HepG2 (cell line): Measurements from ENCODE around the gene GZF1. TPM values are rescaled to one million over a fixed set of nuclear protein-coding genes. Genes with fewer than 3 reads are reported as not detected.
A peak's percentile ranks its signal among the peaks of the same experiment; 100 is the strongest.

Experiments used
- ARNT ChIP-seq: fragments of 450-650 bp; IDR thresholded peaks from 2 replicates; pipeline ENCODE4 v1.6.1; 2017
- FOXK1 ChIP-seq: sonication (generic); formaldehyde crosslinking; IDR thresholded peaks from 2 replicates; pipeline ENCODE4 v1.4.0; 2020; ENCODE audit warnings: low read depth, missing genetic modification reagents, borderline replicate concordance
- HMG20B ChIP-seq: conservative IDR thresholded peaks from 2 replicates; pipeline ENCODE4 v1.6.1; 2016; ENCODE audit warnings: missing genetic modification reagents, missing compliant biosample characterization
- KLF11 ChIP-seq: IDR thresholded peaks from 2 replicates; pipeline ENCODE4 v1.6.1; 2016; ENCODE audit warnings: missing compliant biosample characterization
- NBN ChIP-seq: fragments of 450-650 bp; conservative IDR thresholded peaks from 2 replicates; pipeline ENCODE4 v1.6.1; 2017
- POLR2AphosphoS5 ChIP-seq: IDR thresholded peaks from 2 replicates; pipeline ENCODE4 v1.6.1; 2012; ENCODE audit warnings: low read depth, low read length
- RELA ChIP-seq: sonication (generic); formaldehyde crosslinking; IDR thresholded peaks from 2 replicates; pipeline ENCODE4 v1.4.0; 2020; ENCODE audit warnings: missing genetic modification reagents
- ZBTB42 ChIP-seq: sonication (generic); formaldehyde crosslinking; IDR thresholded peaks from 2 replicates; pipeline ENCODE4 v1.5.0; 2020; ENCODE audit warnings: mild to moderate bottlenecking, missing genetic modification reagents
- ZFP1 ChIP-seq: IDR thresholded peaks from 2 replicates; pipeline ENCODE4 v1.6.1; 2016
- ZNF333 ChIP-seq: sonication (generic); formaldehyde crosslinking; IDR thresholded peaks from 2 replicates; pipeline ENCODE4 v1.4.0; 2020; ENCODE audit warnings: mild to moderate bottlenecking, missing genetic modification reagents, borderline replicate concordance
- ZNF33B ChIP-seq: sonication (generic); formaldehyde crosslinking; IDR thresholded peaks from 2 replicates; pipeline ENCODE4 v1.5.1; 2020; ENCODE audit warnings: mild to moderate bottlenecking, missing genetic modification reagents
- ZNF432 ChIP-seq: sonication (generic); formaldehyde crosslinking; IDR thresholded peaks from 2 replicates; pipeline ENCODE4 v1.5.0; 2020; ENCODE audit warnings: missing genetic modification reagents, mild to moderate bottlenecking, borderline replicate concordance
- ZNF543 ChIP-seq: sonication (generic); formaldehyde crosslinking; IDR thresholded peaks from 2 replicates; pipeline ENCODE4 v1.4.0; 2020; ENCODE audit warnings: mild to moderate bottlenecking, missing genetic modification reagents
- ZNF577 ChIP-seq: sonication (generic); formaldehyde crosslinking; IDR thresholded peaks from 2 replicates; pipeline ENCODE4 v1.4.0; 2020; ENCODE audit warnings: mild to moderate bottlenecking, low read depth, missing genetic modification reagents, borderline replicate concordance
- ZNF790 ChIP-seq: sonication (generic); formaldehyde crosslinking; IDR thresholded peaks from 2 replicates; pipeline ENCODE4 v1.8.0; 2022; ENCODE audit warnings: missing genetic modification reagents, mild to moderate bottlenecking, borderline replicate concordance
- ZNF891 ChIP-seq: sonication (generic); formaldehyde crosslinking; IDR thresholded peaks from 2 replicates; pipeline ENCODE4 v1.5.0; 2020; ENCODE audit warnings: mild to moderate bottlenecking, missing genetic modification reagents
- ZSCAN22 ChIP-seq: sonication (generic); formaldehyde crosslinking; IDR thresholded peaks from 2 replicates; pipeline ENCODE4 v1.4.0; 2020; ENCODE audit warnings: mild to moderate bottlenecking, missing genetic modification reagents
- polyA plus RNA-seq, 8 experiments: library from polyadenylated mRNA; depleted of rRNA in 3 of 8; stranded (reverse) in 7 of 8; unstranded in 1 of 8; fragments of >200 nt; fragmentation: Illumina TruSeq in 4 of 8; extraction: Trizol in 4 of 8; gene quantifications; 2 replicates each; pipeline versions ENCODE4 v1.2.1 to v1.2.3, GENCODE V29; 2011 to 2016; ENCODE audit warnings: low read depth in 4 of 8, missing spikeins in 1 of 8, mixed read lengths in 1 of 8; ENCODE audit not compliant: insufficient read depth in 1 of 8
- total RNA-seq, 5 experiments: library from RNA; depleted of rRNA; stranded (reverse); fragments of >200 nt; fragmentation: Illumina TruSeq; extraction: Trizol; gene quantifications; 2 replicates each; pipeline ENCODE4 v1.2.3, GENCODE V29; 2016; ENCODE audit warnings: low read depth in 1 of 5
- TF ChIP-seq, protein P1 (sequence below): sonication (generic); formaldehyde crosslinking; IDR thresholded peaks from 2 replicates; pipeline ENCODE4 v1.9.0; 2021; ENCODE audit warnings: missing genetic modification reagents, mild to moderate bottlenecking, borderline replicate concordance
- TF ChIP-seq, protein P2 (sequence below): IDR thresholded peaks from 2 replicates; pipeline ENCODE4 v1.6.1; 2016; ENCODE audit warnings: missing genetic modification reagents, missing compliant biosample characterization
- TF ChIP-seq, protein P3 (sequence below): sonication (generic); formaldehyde crosslinking; IDR thresholded peaks from 2 replicates; pipeline ENCODE4 v1.9.0; 2021; ENCODE audit warnings: missing genetic modification reagents, mild to moderate bottlenecking, borderline replicate concordance
- TF ChIP-seq, protein P4 (sequence below): fragments of 450-650 bp; IDR thresholded peaks from 2 replicates; pipeline ENCODE4 v1.6.1; 2017; ENCODE audit warnings: mild to moderate bottlenecking
- TF ChIP-seq, protein P5 (sequence below): sonication (generic); formaldehyde crosslinking; IDR thresholded peaks from 2 replicates; pipeline ENCODE4 v1.8.0; 2022; ENCODE audit warnings: mild to moderate bottlenecking, missing genetic modification reagents, moderate library complexity
- TF ChIP-seq, protein P6 (sequence below): sonication (generic); formaldehyde crosslinking; IDR thresholded peaks from 2 replicates; pipeline ENCODE4 v1.4.0; 2020; ENCODE audit warnings: missing genetic modification reagents

Gene GZF1
- total and polyA plus RNA-seq, 2 of the 13 experiments (the other 11 are each of a cell fraction or from before 2014, with no cell fraction given) = 16.9 to 26.0 TPM

DNA sequence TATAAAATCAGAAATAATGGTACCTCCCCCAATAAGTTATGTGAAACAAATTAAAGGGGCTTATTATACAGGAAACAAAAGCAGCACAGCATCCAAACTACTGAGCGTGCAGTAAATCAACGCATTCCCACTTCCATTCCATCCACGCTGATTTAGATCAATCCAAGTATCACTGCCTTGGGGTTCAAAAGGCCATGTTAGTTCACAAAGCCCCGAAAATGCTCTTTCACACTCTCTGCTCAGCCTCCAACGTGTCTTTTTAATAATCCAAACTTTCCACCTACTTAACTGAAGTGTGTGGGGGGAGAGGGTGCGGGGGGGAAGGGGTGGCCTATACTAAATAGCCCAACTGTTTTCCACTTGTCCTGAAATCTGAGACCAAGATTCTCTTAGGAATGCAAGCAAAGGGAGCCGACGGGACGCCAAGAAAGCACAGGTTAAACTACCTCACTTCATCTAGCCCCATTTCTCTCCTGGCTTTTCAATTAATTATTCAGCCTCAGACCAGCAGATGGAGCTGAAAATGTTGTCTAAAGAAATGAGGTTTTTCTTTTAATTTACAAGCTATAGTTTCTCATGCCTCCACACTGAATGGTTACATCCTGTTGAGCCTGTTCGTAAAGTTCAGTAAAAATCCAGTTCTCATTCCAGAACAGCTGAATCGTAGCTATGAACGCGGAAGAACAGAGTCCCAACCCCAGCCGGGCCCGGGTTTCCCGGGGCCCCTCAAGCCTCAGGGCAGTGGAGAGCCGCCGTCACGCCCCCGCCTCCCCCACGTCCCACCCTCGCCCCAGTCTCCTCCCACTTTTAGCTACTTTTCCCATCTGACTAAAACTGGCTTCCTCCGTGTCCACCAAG lies 12.4 kb upstream of the GZF1 start (continued):
- TF ChIP-seq, protein P1, sequence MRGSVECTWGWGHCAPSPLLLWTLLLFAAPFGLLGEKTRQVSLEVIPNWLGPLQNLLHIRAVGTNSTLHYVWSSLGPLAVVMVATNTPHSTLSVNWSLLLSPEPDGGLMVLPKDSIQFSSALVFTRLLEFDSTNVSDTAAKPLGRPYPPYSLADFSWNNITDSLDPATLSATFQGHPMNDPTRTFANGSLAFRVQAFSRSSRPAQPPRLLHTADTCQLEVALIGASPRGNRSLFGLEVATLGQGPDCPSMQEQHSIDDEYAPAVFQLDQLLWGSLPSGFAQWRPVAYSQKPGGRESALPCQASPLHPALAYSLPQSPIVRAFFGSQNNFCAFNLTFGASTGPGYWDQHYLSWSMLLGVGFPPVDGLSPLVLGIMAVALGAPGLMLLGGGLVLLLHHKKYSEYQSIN (CRISPR knock-in tag) = no peak
- no peak for TF ChIP-seq ZSCAN22 (CRISPR knock-in tag)
- TF ChIP-seq ZNF577 (CRISPR knock-in tag) = no peak
- no peak for TF ChIP-seq ZNF33B
- TF ChIP-seq, protein P2, sequence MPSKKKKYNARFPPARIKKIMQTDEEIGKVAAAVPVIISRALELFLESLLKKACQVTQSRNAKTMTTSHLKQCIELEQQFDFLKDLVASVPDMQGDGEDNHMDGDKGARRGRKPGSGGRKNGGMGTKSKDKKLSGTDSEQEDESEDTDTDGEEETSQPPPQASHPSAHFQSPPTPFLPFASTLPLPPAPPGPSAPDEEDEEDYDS (CRISPR knock-in tag) = no peak
- TF ChIP-seq FOXK1 (CRISPR knock-in tag) = 0 out of 2 replicates have a peak, but pooled peaks have one; percentile 2
- no peak for TF ChIP-seq KLF11 (CRISPR knock-in tag)
- TF ChIP-seq ARNT = no peak
- TF ChIP-seq ZBTB42 (CRISPR knock-in tag) = peak; percentile 53; the same call in 1 of the 2 replicates
- TF ChIP-seq NBN = no peak
- TF ChIP-seq RELA (CRISPR knock-in tag) = no peak
- TF ChIP-seq, protein P3, sequence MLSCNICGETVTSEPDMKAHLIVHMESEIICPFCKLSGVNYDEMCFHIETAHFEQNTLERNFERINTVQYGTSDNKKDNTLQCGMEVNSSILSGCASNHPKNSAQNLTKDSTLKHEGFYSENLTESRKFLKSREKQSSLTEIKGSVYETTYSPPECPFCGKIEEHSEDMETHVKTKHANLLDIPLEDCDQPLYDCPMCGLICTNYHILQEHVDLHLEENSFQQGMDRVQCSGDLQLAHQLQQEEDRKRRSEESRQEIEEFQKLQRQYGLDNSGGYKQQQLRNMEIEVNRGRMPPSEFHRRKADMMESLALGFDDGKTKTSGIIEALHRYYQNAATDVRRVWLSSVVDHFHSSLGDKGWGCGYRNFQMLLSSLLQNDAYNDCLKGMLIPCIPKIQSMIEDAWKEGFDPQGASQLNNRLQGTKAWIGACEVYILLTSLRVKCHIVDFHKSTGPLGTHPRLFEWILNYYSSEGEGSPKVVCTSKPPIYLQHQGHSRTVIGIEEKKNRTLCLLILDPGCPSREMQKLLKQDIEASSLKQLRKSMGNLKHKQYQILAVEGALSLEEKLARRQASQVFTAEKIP (CRISPR knock-in tag) = no peak
- TF ChIP-seq ZNF333 = no peak
- TF ChIP-seq POLR2AphosphoS5 = no peak
- TF ChIP-seq, protein P4, sequence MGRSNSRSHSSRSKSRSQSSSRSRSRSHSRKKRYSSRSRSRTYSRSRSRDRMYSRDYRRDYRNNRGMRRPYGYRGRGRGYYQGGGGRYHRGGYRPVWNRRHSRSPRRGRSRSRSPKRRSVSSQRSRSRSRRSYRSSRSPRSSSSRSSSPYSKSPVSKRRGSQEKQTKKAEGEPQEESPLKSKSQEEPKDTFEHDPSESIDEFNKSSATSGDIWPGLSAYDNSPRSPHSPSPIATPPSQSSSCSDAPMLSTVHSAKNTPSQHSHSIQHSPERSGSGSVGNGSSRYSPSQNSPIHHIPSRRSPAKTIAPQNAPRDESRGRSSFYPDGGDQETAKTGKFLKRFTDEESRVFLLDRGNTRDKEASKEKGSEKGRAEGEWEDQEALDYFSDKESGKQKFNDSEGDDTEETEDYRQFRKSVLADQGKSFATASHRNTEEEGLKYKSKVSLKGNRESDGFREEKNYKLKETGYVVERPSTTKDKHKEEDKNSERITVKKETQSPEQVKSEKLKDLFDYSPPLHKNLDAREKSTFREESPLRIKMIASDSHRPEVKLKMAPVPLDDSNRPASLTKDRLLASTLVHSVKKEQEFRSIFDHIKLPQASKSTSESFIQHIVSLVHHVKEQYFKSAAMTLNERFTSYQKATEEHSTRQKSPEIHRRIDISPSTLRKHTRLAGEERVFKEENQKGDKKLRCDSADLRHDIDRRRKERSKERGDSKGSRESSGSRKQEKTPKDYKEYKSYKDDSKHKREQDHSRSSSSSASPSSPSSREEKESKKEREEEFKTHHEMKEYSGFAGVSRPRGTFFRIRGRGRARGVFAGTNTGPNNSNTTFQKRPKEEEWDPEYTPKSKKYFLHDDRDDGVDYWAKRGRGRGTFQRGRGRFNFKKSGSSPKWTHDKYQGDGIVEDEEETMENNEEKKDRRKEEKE = no peak
- no peak for TF ChIP-seq HMG20B (CRISPR knock-in tag)
- TF ChIP-seq, protein P5, sequence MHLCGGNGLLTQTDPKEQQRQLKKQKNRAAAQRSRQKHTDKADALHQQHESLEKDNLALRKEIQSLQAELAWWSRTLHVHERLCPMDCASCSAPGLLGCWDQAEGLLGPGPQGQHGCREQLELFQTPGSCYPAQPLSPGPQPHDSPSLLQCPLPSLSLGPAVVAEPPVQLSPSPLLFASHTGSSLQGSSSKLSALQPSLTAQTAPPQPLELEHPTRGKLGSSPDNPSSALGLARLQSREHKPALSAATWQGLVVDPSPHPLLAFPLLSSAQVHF (CRISPR knock-in tag) = no peak
- TF ChIP-seq ZNF432 = 0 out of 2 replicates have a peak, but pooled peaks have one; percentile 23
- TF ChIP-seq, protein P6, sequence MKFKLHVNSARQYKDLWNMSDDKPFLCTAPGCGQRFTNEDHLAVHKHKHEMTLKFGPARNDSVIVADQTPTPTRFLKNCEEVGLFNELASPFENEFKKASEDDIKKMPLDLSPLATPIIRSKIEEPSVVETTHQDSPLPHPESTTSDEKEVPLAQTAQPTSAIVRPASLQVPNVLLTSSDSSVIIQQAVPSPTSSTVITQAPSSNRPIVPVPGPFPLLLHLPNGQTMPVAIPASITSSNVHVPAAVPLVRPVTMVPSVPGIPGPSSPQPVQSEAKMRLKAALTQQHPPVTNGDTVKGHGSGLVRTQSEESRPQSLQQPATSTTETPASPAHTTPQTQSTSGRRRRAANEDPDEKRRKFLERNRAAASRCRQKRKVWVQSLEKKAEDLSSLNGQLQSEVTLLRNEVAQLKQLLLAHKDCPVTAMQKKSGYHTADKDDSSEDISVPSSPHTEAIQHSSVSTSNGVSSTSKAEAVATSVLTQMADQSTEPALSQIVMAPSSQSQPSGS (CRISPR knock-in tag) = no peak
- no peak for TF ChIP-seq ZNF790 (CRISPR knock-in tag)
- no peak for TF ChIP-seq ZNF891 (CRISPR knock-in tag)
- no peak for TF ChIP-seq ZNF543
- no peak for TF ChIP-seq ZFP1 (CRISPR knock-in tag)
